Measurements from ENCODE around the gene C1orf226.

C1orf226 gene

GRCh38 chr1:162365284-162366020 is 16.1 kb upstream of the C1orf226 start:
- DNase-seq (no peak), ATAC-seq (ENCODE audit: insufficient read depth, low read depth) (no peak)
- H3K9ac ChIP-seq (ENCODE audit: low read depth, low read length) = no peak overlapping the region
- H3K36me3 ChIP-seq (ENCODE audit: insufficient read depth, low read length) = no peaks in the 10 kb centered on the region
- H3K9me3 ChIP-seq (ENCODE audit: insufficient read depth, low read length, severe bottlenecking) = no peaks in the 10 kb centered on the region
- no peaks in the 10 kb centered on the region for H3K27me3 ChIP-seq (ENCODE audit: insufficient read depth, low read length, poor library complexity)
- H2AFZ ChIP-seq (ENCODE audit: low read depth, low read length) = no peak overlapping the region
- no peak overlapping the region for H3K4me3 ChIP-seq (ENCODE audit: low read depth in 1 of 2, low read length in 2 of 2)
- H3K4me1 ChIP-seq (ENCODE audit: insufficient read depth, low read length) = no peaks in the 10 kb centered on the region
- no peaks in the 10 kb centered on the region; the same call in 1 of the 2 replicates for H4K20me1 ChIP-seq (ENCODE audit: insufficient read depth, low read length)
- no peak overlapping the region for H3K4me2 ChIP-seq (ENCODE audit: insufficient read depth, low read length)
- H3K27ac ChIP-seq (ENCODE audit: low read length) = no peak overlapping the region
- no peaks in the 10 kb centered on the region for H3K79me2 ChIP-seq (ENCODE audit: insufficient read depth, low read length)
- TF ChIP-seq CTCF (IDR thresholded peaks at IDR 0.05; ENCODE audit: borderline replicate concordance, extremely low read depth, low read length, poor library complexity, severe bottlenecking) (no peak), EZH2 (IDR thresholded peaks at IDR 0.05; ENCODE audit: borderline replicate concordance, low read depth, low read length, severe bottlenecking) (no peak)

GRCh38 chr1:162366149-162366548 is 15.4 kb upstream of the C1orf226 start:
- Histone ChIP-seq H2AFZ (ENCODE audit: low read depth, low read length) (no peak overlapping the region), H3K79me2 (ENCODE audit: insufficient read depth, low read length) (no peaks in the 10 kb centered on the region), H3K27me3 (ENCODE audit: insufficient read depth, low read length, poor library complexity) (no peaks in the 10 kb centered on the region), H3K4me3 (ENCODE audit: low read depth in 1 of 2, low read length in 2 of 2) (no peak overlapping the region), H3K36me3 (ENCODE audit: insufficient read depth, low read length) (no peaks in the 10 kb centered on the region), H3K4me1 (ENCODE audit: insufficient read depth, low read length) (no peaks in the 10 kb centered on the region), H3K9ac (ENCODE audit: low read depth, low read length) (no peak overlapping the region), H3K27ac (ENCODE audit: low read length) (no peak overlapping the region), H3K4me2 (ENCODE audit: insufficient read depth, low read length) (no peak overlapping the region), H3K9me3 (ENCODE audit: insufficient read depth, low read length, severe bottlenecking) (no peaks in the 10 kb centered on the region), H4K20me1 (ENCODE audit: insufficient read depth, low read length) (no peaks in the 10 kb centered on the region; the same call in 1 of the 2 replicates)
- ATAC-seq (ENCODE audit: insufficient read depth, low read depth) (no peak), DNase-seq (no peak)
- no peak for TF ChIP-seq CTCF (IDR thresholded peaks at IDR 0.05; ENCODE audit: borderline replicate concordance, extremely low read depth, low read length, poor library complexity, severe bottlenecking)
- no peak for TF ChIP-seq EZH2 (IDR thresholded peaks at IDR 0.05; ENCODE audit: borderline replicate concordance, low read depth, low read length, severe bottlenecking)

- H3K4me3 ChIP-seq (ENCODE audit: low read depth in 1 of 2, low read length in 2 of 2) = no peak overlapping the region
- H3K79me2 ChIP-seq (ENCODE audit: insufficient read depth, low read length) = no peaks in the 10 kb centered on the region
- no peak overlapping the region for H3K9ac ChIP-seq (ENCODE audit: low read depth, low read length)
- no peaks in the 10 kb centered on the region for H3K9me3 ChIP-seq (ENCODE audit: insufficient read depth, low read length, severe bottlenecking)
- no peaks in the 10 kb centered on the region for H3K36me3 ChIP-seq (ENCODE audit: insufficient read depth, low read length)
- H3K4me1 ChIP-seq (ENCODE audit: insufficient read depth, low read length) = no peaks in the 10 kb centered on the region
- no peaks in the 10 kb centered on the region for H3K27me3 ChIP-seq (ENCODE audit: insufficient read depth, low read length, poor library complexity)
- H3K27ac ChIP-seq (ENCODE audit: low read length) = no peak overlapping the region
- TF ChIP-seq CTCF (IDR thresholded peaks at IDR 0.05; ENCODE audit: borderline replicate concordance, extremely low read depth, low read length, poor library complexity, severe bottlenecking) (no peak), EZH2 (IDR thresholded peaks at IDR 0.05; ENCODE audit: borderline replicate concordance, low read depth, low read length, severe bottlenecking) (no peak)
- no peak overlapping the region for H3K4me2 ChIP-seq (ENCODE audit: insufficient read depth, low read length)
- no peak for DNase-seq
- H2AFZ ChIP-seq (ENCODE audit: low read depth, low read length) = no peak overlapping the region
- no peak for ATAC-seq (ENCODE audit: insufficient read depth, low read depth)
- H4K20me1 ChIP-seq (ENCODE audit: insufficient read depth, low read length) = no peaks in the 10 kb centered on the region; the same call in 1 of the 2 replicates
These were observed 14.9 kb upstream of the C1orf226 start for GRCh38 chr1:162366671-162367070.
